Uterus (tissue), 2 donors: ENCODE results near the gene AUTS2.

Experiments
- CTCF ChIP-seq, 4 experiments: fragments of 200-600 bp in 2 of 4; fragments of 450-650 bp in 2 of 4; sonication (generic) in 2 of 4; IDR thresholded peaks; one replicate each; pipeline ENCODE4 v1.5.1; 2016 to 2019; ENCODE audit warnings: antibody characterized with exemption in 4 of 4, mild to moderate bottlenecking in 2 of 4, moderate library complexity in 1 of 4
- POLR2A ChIP-seq, 2 donors: fragments of 450-650 bp; IDR thresholded peaks; one replicate each; pipeline ENCODE4 v1.6.1; 2016; ENCODE audit warnings: antibody characterized with exemption in 2 of 2, mild to moderate bottlenecking in 1 of 2, moderate library complexity in 1 of 2

- no peak for TF ChIP-seq POLR2A (IDR thresholded peaks at IDR 0.05)
- no peak for TF ChIP-seq CTCF (IDR thresholded peaks at IDR 0.05)
Observed at GRCh38 chr7:70612811-70613210, 1014.5 kb downstream of the AUTS2 start.
